Erythroblast (primary cell): ENCODE measurements around the gene RAP1GAP2.
"Not testable (repeated sequence)": the region's sequence is repeated elsewhere in the genome, so short reads cannot be mapped to it uniquely, and the experiment has no call there.

Source experiments
- DNase-seq, 2 experiments: peaks; one replicate each; lab custom pipeline; 2025; lab: John Stamatoyannopoulos, UW
- GATA1 ChIP-seq: IDR thresholded peaks from 2 replicates; pipeline ENCODE4 v1.6.1; 2011; ENCODE audit warnings: low read depth, mild to moderate bottlenecking, control low read depth, low read length, moderate library complexity
- POLR2A ChIP-seq: IDR thresholded peaks from 2 replicates; pipeline ENCODE4 v1.6.1; 2011; ENCODE audit warnings: mild to moderate bottlenecking, low read length

RAP1GAP2 gene

DNA sequence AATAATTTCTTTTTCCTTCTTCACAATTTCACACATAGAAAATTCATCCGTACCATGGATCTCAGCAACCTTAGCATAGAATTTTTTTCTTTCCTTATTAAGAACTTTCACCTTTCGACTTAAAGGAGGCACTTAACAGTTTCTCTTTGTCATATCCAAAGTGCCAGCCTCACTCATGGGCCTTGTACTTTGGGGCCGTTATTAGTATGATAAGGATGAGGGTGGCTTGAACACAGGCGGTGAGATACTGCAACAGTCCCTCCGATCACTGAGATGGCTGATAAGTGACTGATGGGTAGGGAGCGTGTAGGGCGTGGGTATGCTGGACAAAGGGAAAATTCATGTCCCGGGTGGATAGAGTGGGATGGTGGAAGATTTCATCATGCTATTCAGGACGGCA is 181.9 kb downstream of the RAP1GAP2 start:
- TF ChIP-seq GATA1: no peak
- TF ChIP-seq POLR2A: no peak
- peak; percentile 26 to 68 for DNase-seq

DNA sequence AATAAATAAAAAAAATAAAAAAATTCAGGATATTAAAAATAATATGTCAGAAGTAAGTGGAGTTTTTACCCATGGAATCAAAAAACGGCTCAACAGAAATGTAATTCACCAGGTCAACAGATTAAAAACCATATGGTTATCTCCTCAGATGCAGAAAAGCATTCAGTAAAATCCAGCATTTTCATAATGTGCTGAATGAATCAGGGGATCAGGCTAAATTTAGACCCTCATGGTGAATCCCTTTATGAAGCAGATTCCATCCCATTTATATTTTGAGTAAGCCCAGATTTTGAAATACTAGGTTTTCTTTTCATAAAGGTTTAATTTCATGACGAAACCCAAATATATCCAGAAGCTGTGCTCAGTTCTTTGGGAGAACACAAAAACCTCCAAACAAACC is 182.8 kb downstream of the RAP1GAP2 start:
- no peak for DNase-seq
- TF ChIP-seq POLR2A: no peak
- TF ChIP-seq GATA1: no peak

DNA sequence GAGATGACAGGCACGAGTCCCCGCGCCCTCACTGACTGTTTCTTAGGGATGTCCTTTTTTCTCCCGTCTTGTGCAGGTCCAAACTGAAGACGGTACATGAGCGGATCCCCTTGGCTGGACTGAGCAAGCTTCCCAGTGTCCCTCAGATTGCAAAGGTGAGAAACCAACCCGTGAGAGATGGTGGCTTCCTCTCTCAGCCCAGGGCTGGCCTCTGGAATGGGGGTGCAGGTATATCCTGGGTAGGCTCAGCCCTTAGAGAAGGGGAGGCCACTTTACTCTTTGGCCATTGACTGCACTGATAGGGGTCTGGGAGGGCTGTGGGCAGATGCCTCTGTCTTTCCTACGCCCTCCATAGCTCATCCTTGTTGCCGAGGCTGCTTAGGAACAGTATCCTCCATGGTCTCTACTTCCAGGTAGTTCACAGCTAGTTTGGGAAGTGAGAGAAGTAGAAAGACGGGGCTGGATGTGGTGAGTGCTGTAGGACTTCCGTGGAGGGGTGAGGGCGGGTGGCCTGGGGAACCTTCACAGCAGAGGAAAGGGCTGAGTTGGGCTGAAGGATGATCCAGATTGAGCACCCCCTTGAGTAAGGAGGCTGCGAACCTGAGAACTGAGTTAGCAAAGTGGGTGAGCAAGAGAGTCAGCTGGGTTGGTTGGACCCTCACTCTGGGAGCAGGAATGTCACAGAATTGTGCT is 184.1 kb downstream of the RAP1GAP2 start:
- TF ChIP-seq GATA1 (no peak), POLR2A (no peak)
- DNase-seq: no peak

DNA sequence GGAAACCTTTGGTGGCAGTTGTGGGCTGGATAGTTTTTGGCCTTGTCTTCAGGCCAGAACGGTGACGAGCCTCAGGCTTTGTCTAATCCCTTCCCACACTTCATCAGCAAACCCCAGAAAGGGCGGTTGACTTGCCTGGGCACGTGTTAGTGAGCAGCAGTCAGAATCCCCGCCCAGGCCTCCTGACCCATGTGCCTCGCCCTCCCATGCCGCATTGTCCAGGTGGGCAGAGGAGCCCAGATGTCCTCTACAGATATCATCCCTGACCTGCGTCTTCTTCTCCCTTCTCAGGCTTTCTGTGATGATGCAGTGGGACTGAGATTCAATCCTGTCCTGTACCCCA is 184.6 kb downstream of the RAP1GAP2 start:
- TF ChIP-seq GATA1 (no peak), POLR2A (no peak)
- DNase-seq: no peak

DNA sequence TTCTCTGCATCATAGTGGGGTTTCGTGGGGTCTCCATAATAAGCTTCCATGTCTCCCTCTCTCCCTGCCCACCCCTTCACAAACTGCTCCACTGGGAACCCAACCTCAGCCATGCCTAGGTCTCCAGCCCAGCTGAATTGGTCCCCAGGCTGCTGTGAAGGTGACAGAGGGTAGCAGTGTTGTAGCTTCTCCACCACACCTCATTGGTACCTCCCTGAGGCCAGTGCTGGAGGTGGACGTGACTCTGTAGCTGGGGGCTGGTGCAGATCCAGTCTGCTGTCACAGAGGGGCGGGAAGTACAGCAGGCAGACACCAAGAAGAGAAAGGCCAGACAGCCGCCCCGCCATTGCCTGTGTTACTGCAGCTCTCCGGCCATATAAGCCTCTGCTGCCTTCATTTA is 185.1 kb downstream of the RAP1GAP2 start:
- TF ChIP-seq POLR2A: no peak
- no peak for DNase-seq

DNA sequence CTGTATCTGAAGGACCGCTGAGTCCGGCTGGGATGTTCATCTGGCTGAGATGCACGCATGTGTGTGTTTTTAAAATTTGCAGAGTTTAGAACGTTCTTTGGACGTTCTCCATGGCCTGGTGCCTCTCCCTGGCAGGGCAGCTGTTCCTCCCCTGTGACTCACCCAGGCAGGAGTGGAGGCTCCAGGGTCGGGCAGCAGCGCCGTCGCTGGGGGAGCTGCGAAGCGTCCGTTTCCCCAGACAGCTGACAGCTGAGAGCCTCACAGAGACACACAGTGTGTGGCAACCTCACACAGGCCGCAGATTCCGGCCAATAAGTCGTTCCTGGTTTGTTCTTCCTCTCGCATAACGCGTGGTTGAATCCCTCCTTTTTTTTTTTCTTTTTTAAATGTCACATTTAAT is 186.6 kb downstream of the RAP1GAP2 start:
- no peak for DNase-seq
- TF ChIP-seq POLR2A (no peak), GATA1 (no peak)

DNA sequence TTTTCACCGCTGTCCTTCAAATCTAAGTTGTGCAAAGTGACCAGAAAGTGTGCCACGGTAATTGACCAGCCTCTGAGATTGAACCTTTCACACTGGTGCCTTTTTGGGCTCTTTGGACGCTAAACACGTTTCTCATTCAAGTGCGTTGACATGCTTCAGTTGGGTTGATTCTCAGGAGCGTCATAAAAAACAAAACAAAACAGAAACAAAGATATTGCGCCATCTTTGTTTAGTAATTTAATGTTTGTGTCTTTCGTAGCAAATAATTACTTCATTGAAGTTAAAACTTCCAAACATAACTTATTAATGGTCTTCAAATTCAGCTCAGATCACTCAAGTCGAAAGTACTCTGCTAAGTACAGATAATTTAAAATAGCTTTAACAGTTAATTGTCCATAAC is 187.0 kb downstream of the RAP1GAP2 start:
- no peak for TF ChIP-seq POLR2A
- no peak for TF ChIP-seq GATA1
- no peak for DNase-seq

DNA sequence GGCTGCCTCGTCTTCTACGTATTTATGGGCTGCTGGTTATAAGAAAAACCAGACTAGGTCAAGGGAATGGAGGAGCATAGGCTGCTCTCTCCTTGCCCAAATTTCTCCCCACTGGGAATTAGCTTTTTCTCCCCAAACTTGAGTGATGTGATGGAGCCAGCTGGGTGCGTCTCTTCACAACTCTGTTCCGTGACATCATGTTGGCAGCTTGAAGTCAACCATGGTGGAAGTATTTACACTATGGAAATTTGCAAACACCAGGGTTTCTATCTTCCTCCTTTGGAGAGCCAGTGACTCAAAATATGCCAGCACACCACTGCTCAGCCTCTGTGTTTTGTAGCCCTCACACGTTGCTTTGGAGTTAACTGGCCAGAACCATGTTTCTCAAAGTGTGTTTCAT is 189.1 kb downstream of the RAP1GAP2 start:
- no peak for TF ChIP-seq GATA1
- no peak for TF ChIP-seq POLR2A
- no peak for DNase-seq

DNA sequence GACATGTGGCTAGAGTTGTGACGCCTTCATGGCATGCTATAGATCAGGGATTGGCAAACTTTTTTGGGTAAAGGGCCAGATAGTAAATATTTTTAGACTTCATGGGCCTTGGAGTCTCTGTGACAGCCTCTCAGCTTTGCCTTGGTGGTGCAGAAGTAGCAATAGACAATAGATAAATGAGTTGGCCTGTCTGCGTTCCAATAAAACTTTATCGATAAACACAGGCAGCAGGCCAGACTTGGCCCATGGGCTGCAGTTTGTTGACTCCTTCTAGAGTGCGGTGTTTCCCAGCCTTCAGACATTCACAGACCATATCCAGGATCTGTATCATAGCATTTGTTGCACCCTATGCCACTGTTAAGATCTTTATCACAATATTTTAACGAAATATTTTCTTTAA is 190.7 kb downstream of the RAP1GAP2 start:
- DNase-seq: no peak
- TF ChIP-seq GATA1: no peak
- TF ChIP-seq POLR2A: no peak

DNA sequence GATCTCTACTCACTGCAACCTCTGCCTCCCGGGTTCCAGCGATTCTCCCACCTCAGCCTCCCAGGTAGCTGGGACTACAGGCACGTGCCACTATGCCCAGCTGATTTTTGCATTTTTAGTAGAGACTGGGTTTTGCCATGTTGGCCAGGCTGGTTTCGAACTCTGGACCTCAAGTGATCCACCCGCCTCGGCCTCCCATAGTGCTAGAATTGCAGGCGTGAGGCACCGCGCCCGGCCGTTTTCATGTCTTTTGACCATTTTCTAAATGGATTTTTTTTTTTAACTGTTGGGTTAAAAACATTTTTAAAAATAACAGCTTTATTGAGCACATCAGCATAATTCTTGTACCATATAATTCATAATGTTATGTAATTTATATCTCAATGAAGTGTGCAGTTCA is 193.2 kb downstream of the RAP1GAP2 start:
- DNase-seq: not testable (repeated sequence)

DNA sequence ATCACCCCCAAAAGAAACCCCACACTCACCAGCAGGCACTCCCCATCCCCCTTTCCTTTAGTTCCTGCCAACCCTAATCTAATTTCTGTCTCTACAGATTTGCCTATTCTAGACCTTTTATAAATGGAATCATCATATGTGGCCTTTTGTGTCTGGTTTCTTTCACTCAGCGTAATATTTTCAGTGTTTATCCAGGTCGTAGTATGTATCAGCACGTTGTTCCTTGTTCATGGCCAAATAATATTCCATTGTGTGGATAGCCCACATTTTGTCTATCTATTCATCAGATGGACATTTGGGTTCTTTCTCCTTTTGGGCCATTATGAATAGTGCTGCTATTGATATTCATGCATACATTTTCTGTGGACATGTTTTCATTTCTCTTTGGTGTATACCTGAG is 193.6 kb downstream of the RAP1GAP2 start:
- TF ChIP-seq GATA1: no peak
- TF ChIP-seq POLR2A: no peak
- no peak for DNase-seq

DNA sequence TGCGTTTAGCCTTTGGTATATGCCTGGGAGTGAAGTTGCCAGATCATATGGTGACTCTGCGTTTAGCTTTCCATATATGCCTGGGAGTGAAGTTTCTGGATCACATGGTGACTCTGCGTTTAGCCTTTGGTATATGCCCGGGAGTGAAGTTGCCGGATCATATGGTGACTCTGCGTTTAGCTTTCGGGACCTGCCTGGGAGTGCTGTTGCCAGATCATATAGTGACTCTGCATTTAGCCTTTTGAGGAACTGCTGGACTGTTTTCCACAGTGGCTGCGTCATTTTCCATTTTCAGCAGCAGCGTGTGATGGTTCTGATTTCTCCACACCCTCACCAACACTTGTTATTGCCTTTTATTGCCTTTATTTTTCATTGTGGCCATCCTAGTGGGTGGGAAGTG is 194.2 kb downstream of the RAP1GAP2 start:
- TF ChIP-seq GATA1 (no peak), POLR2A (no peak)
- peak in 1 of 2 experiments; percentile 45 for DNase-seq

DNA sequence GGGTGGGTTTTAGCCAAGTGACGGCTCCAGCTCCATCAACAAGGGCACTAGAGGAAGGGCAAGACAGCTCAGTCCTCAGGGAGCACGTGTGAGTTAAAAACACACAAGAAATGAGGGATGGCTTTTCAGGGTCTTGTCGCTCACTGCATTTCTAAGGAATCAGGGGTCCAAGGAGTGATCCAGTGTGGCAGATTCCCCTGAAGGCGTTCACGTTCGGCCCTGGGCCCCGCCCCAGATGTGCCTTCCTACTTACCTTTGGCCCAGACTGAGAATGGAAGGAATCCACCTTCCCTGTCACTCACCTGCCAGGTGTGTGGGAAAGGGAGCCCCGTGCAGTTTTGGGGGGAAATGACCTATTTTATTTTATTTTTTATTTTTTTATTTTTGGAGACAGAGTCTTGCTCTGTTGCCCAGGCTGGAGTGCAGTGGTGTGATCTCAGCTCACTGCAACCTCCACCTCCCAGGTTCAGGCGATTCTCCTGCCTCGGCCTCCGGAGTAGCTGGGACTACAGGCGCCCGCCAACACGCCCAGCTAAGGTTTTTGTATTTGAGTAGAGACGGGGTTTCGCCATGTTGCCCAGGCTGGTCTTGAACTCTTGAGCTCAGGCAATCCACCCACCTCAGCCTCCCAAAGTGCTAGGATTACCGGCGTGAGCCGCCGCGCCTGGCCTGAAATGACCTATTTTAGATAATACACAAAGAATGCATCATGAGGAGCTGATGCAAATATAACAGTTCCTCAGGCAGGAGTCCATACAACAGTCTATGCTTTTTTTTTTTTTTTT is 195.3 kb downstream of the RAP1GAP2 start:
- not testable (repeated sequence) for DNase-seq

DNA sequence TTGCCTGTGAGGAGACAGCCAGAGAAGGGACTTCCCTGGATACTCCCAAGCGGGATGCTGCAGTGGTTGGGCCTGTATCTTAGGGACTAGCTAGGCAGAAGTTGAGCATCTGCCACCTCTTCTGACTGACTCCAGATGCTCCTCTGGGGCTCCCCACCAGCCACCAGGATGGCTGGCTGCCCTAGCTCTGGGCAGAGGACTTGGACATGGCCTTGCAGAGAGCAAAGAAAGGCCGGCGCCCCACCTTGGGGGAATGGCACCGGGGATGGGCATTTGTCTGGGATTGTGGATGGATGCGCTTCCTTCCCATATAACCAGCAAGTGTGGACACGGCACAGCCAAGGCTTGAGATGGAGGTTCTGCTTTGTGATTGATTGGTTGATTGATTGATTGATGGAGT is 198.2 kb downstream of the RAP1GAP2 start:
- DNase-seq: no peak
- TF ChIP-seq GATA1 (no peak), POLR2A (no peak)

DNA sequence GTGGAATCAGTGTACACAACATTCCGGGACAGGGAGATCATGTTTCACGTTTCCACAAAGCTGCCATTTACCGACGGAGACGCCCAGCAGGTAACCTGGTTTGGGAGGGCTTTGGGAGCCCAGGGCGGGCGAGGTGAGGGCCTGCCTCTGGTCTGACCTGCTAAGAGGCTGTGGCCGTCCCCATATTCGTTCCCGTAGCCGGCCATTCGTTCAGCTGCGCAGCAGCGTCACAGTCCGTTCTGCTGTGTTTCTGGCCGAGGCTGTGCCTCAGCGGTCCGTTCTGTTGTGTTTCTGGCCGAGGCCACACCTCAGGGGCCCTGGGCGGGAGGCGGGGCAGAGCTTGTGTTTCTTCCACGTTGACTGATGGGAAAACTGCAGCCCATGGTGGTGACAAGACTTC is 199.1 kb downstream of the RAP1GAP2 start:
- DNase-seq: no peak
- TF ChIP-seq POLR2A: no peak
- no peak for TF ChIP-seq GATA1
